Activated T-cell treated with anti-CD3 and anti-CD28 coated beads, Interleukin-2, amount 50 U/mL, for 1 hour (primary cell): ENCODE results near the gene ERVH48-1.
"Not testable (repeated sequence)": the region's sequence is repeated elsewhere in the genome, so short reads cannot be mapped to it uniquely, and the experiment has no call there.

Source experiments
- DNase-seq: peaks from one replicate; pipeline ENCODE4 v3.0.0-alpha.2; 2020

The ERVH48-1 gene

GRCh38 chr21:42903817-42904216 lies 21.6 kb downstream of the ERVH48-1 start:
- no peak for DNase-seq

- no peak for DNase-seq
These were observed 25.0 kb downstream of the ERVH48-1 start for GRCh38 chr21:42900446-42900845.

GRCh38 chr21:42892931-42893755 lies 32.3 kb downstream of the ERVH48-1 start, which contains the start of gene NDUFV3:
NDUFV3 (plus strand) TSS chr21:42893309; CDS start chr21:42893334, 25 bp downstream.
- peak; percentile 100 for DNase-seq

GRCh38 chr21:42892582-42892930 lies 32.9 kb downstream of the ERVH48-1 start:
- no peak for DNase-seq

- no peak for DNase-seq
These were observed 38.1 kb downstream of the ERVH48-1 start for GRCh38 chr21:42887326-42887725.

- DNase-seq: no peak
These were observed 41.5 kb downstream of the ERVH48-1 start for GRCh38 chr21:42883921-42884320.

- no peak for DNase-seq
These were observed 45.1 kb downstream of the ERVH48-1 start for GRCh38 chr21:42880352-42880751.

- DNase-seq: peak; percentile 99
These were observed 46.2 kb downstream of the ERVH48-1 start, which contains the start of gene WDR4 for GRCh38 chr21:42878993-42879787. WDR4 (minus strand) TSS chr21:42879539; CDS start chr21:42879495, 44 bp downstream.

- DNase-seq: no peak
These were observed 46.8 kb downstream of the ERVH48-1 start for GRCh38 chr21:42878678-42878992.

- not testable (repeated sequence) for DNase-seq
These were observed 49.6 kb downstream of the ERVH48-1 start for GRCh38 chr21:42875811-42876210.

- DNase-seq: no peak
These were observed 52.3 kb downstream of the ERVH48-1 start for GRCh38 chr21:42873096-42873495.

GRCh38 chr21:42868196-42868595 lies 57.2 kb downstream of the ERVH48-1 start:
- DNase-seq: no peak
